ENCODE results near the gene ACVR2A. TPM values are rescaled to one million over a fixed set of nuclear protein-coding genes. Genes with fewer than 3 reads are reported as not detected.

The ACVR2A gene
- total RNA-seq, 4 donors from 2014 or later: 17.4 to 42.4 (median 28.0) TPM

- peaks cover 35 to 86% (median 79%) of the 10 kb centered on the region in 4 donors for H3K4me1 ChIP-seq
- 76% methylated on average over 1 of the region's 1 CpG for WGBS
- TF ChIP-seq EP300 (IDR thresholded peaks at IDR 0.05) (no peak), CTCF (IDR thresholded peaks at IDR 0.05) (no peak), POLR2A (IDR thresholded peaks at IDR 0.05; ENCODE audit: low read depth) (no peak), POLR2AphosphoS5 (IDR thresholded peaks at IDR 0.05) (no peak)
- intact Hi-C loops (cut with DNase I): no loop called here
- no peaks in the 10 kb centered on the region for H3K27me3 ChIP-seq
- DNase-seq (ENCODE audit: extremely low spot score): no peak
- H3K4me3 ChIP-seq: no peak overlapping the region
- H3K27ac ChIP-seq (replicated peaks in 1 of 4): no peak overlapping the region
- no peaks in the 10 kb centered on the region for H3K9me3 ChIP-seq
- no peaks in the 10 kb centered on the region for H3K36me3 ChIP-seq
Observed at GRCh38 chr2:147860009-147860408, 15.2 kb downstream of the ACVR2A start.

GRCh38 chr2:147862859-147863516 lies 18.2 kb downstream of the ACVR2A start:
- Histone ChIP-seq H3K27ac (replicated peaks in 1 of 4) (no peak overlapping the region), H3K36me3 (no peaks in the 10 kb centered on the region), H3K4me3 (no peak overlapping the region), H3K9me3 (no peaks in the 10 kb centered on the region), H3K27me3 (no peaks in the 10 kb centered on the region), H3K4me1 (peaks cover 25 to 76% (median 68%) of the 10 kb centered on the region in 4 donors)
- WGBS: 60% methylated on average over 2 of the region's 2 CpGs
- intact Hi-C loops (cut with DNase I): no loop called here
- no peak for DNase-seq (ENCODE audit: extremely low spot score)
- TF ChIP-seq POLR2A (IDR thresholded peaks at IDR 0.05; ENCODE audit: low read depth): no peak
- TF ChIP-seq POLR2AphosphoS5 (IDR thresholded peaks at IDR 0.05): no peak
- no peak for TF ChIP-seq EP300 (IDR thresholded peaks at IDR 0.05)
- no peak for TF ChIP-seq CTCF (IDR thresholded peaks at IDR 0.05)

- H3K27ac ChIP-seq (replicated peaks in 1 of 4): no peak overlapping the region
- H3K27me3 ChIP-seq: no peaks in the 10 kb centered on the region
- intact Hi-C loops (cut with DNase I): no loop called here
- DNase-seq (ENCODE audit: extremely low spot score): no peak
- TF ChIP-seq CTCF (IDR thresholded peaks at IDR 0.05) (no peak), EP300 (IDR thresholded peaks at IDR 0.05) (no peak), POLR2AphosphoS5 (IDR thresholded peaks at IDR 0.05) (no peak), POLR2A (IDR thresholded peaks at IDR 0.05; ENCODE audit: low read depth) (no peak)
- H3K9me3 ChIP-seq: no peaks in the 10 kb centered on the region
- H3K4me1 ChIP-seq: peaks cover 24 to 75% (median 64%) of the 10 kb centered on the region in 4 donors
- no peak overlapping the region for H3K4me3 ChIP-seq
- 86% methylated on average over 1 of the region's 1 CpG for WGBS
- no peaks in the 10 kb centered on the region for H3K36me3 ChIP-seq
Observed at GRCh38 chr2:147863835-147864234, 19.0 kb downstream of the ACVR2A start.

GRCh38 chr2:147865560-147865959 lies 20.7 kb downstream of the ACVR2A start:
- Histone ChIP-seq H3K27ac (replicated peaks in 1 of 4) (no peak overlapping the region), H3K36me3 (no peaks in the 10 kb centered on the region), H3K4me1 (peaks cover 9 to 71% (median 61%) of the 10 kb centered on the region in 4 donors), H3K9me3 (no peaks in the 10 kb centered on the region), H3K27me3 (no peaks in the 10 kb centered on the region), H3K4me3 (no peak overlapping the region)
- no peak for DNase-seq (ENCODE audit: extremely low spot score)
- TF ChIP-seq POLR2A (IDR thresholded peaks at IDR 0.05; ENCODE audit: low read depth) (no peak), CTCF (IDR thresholded peaks at IDR 0.05) (no peak)
- intact Hi-C loops (cut with DNase I): no loop called here

- H3K27ac ChIP-seq (replicated peaks in 1 of 4): no peak overlapping the region
- peaks cover 9 to 67% (median 51%) of the 10 kb centered on the region in 4 donors for H3K4me1 ChIP-seq
- H3K9me3 ChIP-seq: no peaks in the 10 kb centered on the region
- H3K36me3 ChIP-seq: no peaks in the 10 kb centered on the region
- intact Hi-C loops (cut with DNase I): no loop called here
- DNase-seq (ENCODE audit: extremely low spot score): no peak
- no peak overlapping the region for H3K4me3 ChIP-seq
- TF ChIP-seq EP300 (IDR thresholded peaks at IDR 0.05): no peak
- no peaks in the 10 kb centered on the region for H3K27me3 ChIP-seq
- 70% methylated on average over 2 of the region's 2 CpGs for WGBS
Observed at GRCh38 chr2:147867050-147867449, 22.2 kb downstream of the ACVR2A start.
